GM20431 (cell line): Measurements from ENCODE around the gene RAPGEF4.

Experiments used
- in situ Hi-C: fragments of 300-500 bp; cut with MseI, MboI; formaldehyde crosslinking; loops from one replicate; pipeline ENCODE4 v1.15.0; 2020; ENCODE audit warnings: low sequenced_read_pairs; ENCODE audit not compliant: unreplicated experiment

RAPGEF4 gene

GRCh38 chr2:172735582-172736423 is at the start of gene RAPGEF4:
Gene RAPGEF4, plus strand, starts transcription at chr2:172735845. Its CDS starts 139 bp downstream, at chr2:172735984.
- in situ Hi-C loops = no loop called here

GRCh38 chr2:172693037-172693436 is 42.6 kb upstream of the RAPGEF4 start:
- in situ Hi-C loops = no loop called here

DNA sequence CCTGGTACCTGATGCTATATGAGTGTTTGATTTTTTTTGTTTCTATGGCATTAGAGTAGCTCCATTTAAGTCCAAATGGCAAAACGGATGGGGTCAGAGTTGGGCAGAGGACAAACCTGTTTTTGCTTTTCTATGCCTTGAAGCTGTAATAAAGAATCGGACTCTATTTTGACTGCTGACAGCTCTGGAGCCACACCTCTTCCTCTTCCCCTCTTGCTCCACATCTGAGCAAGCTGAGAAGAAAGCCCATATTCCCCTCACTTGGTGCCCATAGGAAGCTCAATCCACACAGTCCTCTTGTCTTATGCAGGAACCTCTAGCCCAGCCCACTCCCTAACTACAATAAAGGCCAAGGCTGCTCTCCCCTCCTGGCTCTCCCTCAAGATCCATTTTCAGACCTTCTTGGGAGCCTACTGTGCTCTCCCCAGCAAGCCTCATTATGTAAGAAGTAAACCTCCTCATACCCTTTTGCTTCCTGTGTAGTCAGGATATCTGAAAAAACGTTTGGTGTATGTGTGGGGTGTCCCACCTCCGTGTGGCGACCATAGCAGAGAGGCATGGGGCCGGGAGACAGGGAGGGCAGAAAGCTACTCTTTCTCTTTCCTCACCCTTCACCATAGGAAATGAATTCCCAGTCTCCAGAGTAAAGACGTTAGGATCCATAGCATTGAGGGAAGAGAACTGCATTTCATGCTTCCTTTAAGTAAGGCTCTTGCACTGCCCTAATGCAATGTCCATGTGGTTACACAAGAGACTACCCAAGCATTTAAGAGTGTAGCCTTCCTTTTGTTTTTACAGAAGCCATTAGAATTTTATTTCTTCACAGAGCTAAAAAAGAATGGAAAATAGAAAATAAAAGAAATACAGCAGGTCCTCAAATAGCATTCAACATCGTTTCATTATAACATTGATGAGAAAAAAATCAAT is 41.9 kb upstream of the RAPGEF4 start:
- in situ Hi-C loops = no loop called here

GRCh38 chr2:172697296-172697695 is 38.3 kb upstream of the RAPGEF4 start:
- in situ Hi-C loops = no loop called here

DNA sequence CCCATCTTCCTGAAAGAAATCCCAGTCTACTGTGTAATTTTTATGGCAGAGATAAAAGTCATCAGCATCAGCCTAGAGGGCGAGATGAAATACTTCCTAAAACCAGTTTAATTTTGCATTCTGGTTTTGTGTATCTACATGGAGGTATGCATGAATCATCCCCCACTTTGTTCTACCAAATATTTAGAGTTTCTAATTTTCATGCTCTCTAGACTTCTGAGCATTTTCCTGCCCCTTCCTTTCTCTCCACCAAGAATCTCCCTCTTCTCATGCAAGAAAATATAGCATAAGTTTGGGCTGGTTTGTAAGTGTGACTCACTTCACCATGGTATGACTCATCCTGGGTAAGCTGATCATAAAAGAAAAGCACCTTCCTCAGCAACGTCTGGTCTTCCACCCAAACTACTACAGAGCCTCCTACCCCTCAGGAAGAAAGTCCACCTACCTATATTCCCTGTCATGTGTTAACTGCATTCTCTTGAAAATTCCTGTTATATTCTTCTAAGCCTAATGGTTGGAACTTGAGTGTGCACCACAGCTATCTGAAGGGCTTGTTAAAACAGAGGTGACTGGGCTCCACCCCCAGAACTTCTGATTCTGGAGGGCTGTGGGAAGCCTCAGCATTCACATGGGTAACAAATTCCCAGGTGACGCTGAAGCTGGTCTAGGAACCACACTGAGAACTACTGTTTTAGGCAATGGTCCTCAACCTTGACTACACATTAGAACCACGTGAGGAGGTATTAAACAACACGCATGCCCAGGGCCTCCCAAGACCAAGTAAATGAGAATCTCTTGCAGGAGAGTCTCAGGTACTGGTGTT is 37.4 kb upstream of the RAPGEF4 start:
- in situ Hi-C loops = no loop called here

DNA sequence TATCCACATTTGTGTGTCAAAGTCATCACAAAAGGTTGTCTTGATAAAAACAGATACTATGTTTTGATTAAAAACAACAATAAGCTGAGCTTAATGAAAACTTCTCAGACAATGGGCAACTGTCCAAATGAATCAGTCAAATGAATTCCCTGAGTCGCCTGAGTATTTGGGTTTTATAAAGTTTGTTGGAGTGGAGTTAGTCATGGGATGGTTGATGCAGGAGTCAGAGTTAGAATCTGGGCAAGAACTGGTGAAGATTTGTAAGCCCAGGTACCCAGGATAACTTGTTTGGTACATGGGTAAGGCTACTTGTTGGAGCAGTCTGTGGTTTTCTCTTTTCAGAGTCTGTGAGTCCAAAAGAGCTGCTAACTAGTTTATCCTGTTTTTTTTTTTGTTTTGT is 34.4 kb upstream of the RAPGEF4 start:
- in situ Hi-C loops = no loop called here

DNA sequence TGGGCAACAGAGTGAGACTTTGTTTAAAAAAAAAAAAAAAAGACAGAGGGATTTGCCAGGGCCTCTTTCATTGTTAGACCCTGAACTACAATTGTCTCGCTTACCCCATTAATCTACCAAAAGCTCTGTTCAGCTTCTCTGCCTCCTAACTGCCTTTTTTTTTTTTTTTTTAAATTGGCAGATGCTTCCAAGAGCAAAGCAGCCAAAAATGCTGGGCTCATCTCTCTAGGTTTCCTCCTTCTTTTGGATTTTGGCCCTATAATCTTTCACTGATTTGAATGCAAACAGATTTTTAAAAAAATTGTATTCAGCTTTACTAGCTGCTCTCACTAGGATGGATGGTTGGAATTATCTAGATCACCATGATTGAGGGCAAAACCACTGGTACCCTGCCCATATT is 33.2 kb upstream of the RAPGEF4 start:
- in situ Hi-C loops = no loop called here

GRCh38 chr2:172704072-172704936 is 31.3 kb upstream of the RAPGEF4 start:
- in situ Hi-C loops = no loop called here

DNA sequence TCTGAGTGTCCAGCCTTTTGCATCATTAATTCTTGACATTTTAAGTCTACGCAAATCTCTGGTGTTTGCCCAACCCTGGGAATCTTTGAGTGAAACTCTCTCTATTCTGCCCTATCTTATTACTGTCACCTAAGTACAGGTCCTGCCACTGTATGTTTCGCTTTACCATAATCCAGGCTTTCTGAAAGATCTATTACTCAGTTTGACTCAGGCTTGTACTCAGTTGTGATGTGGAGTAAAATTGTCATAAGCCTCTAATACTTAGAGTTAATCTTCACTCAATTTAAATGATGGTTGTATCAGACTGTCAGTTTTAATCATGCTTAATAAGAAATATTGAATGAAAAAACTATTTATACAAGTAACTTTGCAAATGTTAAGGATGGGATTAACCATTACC is 30.3 kb upstream of the RAPGEF4 start:
- in situ Hi-C loops = no loop called here

- in situ Hi-C loops = no loop called here
Measured at GRCh38 chr2:172708247-172708646, 27.4 kb upstream of the RAPGEF4 start.

DNA sequence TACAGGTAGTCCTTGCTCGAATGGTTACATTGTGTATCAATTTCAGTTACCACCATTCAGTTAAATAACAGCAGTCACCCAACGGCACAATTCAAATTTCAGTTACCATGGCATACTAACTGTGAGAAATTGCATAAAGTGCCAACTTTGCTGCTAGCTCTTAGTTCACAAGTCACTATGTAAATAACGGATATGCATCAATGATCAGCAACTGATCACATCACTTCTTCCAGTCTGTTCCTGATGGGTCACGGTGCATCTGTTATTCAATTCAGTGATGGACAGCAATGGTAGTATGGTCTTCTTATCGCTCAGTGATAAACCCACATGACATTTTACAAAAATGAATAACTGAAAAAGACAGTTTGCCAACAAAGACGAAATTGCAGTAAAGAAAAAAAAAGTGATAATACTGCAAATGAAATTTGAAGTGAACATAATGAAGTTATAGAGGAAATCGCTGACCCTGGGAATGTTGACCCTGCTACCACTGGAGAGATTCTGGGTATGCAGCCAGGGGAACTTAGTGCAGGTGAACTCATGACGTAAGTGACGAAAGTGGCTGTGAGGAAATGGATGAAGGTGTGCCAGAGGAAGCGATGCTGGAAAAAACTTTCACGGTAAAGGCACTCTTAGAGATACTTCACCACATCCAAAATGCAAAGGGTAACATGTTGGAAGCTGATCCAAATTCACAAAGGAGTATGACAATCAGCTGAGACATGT is 25.9 kb upstream of the RAPGEF4 start:
- in situ Hi-C loops = no loop called here

- in situ Hi-C loops = no loop called here
Measured at GRCh38 chr2:172710584-172711047, 25.0 kb upstream of the RAPGEF4 start.

- in situ Hi-C loops = no loop called here
Measured at GRCh38 chr2:172711110-172711509, 24.5 kb upstream of the RAPGEF4 start.

DNA sequence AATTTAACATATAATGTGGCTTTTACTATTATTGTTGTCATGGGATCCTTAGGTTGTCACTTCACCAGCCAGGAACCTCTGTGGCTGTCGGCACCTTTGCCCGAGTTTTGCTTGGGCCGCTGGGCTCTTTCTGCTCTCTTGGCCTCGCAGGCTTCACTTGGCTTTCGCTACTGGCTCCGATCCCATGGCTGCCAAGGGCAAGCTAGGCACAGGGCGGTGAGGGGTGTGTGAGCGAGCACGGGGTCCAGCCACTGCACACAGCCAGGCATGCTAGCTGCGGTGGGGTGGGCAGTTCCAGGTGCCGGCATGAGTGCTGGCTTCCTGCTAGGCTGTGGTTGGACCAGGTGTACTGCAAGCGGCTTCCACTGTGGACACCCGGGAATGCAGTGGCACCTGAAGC is 23.4 kb upstream of the RAPGEF4 start:
- in situ Hi-C loops = no loop called here

DNA sequence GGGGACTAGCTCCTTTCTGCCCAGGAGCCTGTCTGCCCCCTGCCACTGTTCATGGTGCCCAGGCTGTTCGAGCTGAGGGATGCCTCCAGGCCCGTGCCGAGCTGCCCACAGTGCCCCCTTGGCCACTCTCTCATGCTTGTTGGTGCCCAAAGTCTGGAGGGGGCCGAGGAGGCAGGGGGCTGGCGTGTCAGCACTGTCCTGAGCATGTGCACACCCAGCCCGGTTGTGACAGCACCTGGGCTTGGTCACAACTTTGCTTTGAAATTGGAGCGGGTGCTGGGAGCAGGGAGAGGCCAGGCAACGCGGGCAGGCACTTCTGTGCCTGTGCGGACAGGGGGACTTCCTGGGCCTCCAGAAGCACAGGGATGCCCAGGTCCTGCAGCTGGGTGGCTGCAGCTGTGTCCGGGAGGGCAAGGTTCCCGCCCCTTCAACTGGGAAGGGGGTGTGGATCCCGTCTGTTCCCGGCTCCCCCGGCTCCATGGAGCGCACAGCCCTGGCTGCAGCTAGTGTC is 22.2 kb upstream of the RAPGEF4 start:
- in situ Hi-C loops = no loop called here

DNA sequence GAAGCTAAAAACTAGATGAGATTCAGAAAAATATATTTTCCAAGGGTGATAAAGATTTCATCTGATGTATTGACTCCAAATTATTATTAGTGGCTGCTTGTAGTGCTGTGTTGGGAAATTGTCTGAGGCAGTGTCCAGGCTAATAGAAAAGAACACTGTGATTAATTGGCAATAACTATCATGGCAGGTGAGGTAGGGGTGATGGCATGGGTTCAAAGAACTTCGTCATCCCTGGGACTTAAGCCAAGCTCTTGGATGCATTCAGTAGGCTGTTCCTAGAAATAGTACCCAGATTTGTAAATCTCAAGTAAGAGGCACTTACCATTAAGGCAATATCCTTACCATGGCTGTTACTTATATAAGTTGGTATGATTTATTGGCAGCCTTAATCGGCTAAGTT is 13.2 kb upstream of the RAPGEF4 start:
- in situ Hi-C loops = no loop called here

- in situ Hi-C loops = no loop called here
Measured at GRCh38 chr2:172723286-172723685, 12.4 kb upstream of the RAPGEF4 start.

DNA sequence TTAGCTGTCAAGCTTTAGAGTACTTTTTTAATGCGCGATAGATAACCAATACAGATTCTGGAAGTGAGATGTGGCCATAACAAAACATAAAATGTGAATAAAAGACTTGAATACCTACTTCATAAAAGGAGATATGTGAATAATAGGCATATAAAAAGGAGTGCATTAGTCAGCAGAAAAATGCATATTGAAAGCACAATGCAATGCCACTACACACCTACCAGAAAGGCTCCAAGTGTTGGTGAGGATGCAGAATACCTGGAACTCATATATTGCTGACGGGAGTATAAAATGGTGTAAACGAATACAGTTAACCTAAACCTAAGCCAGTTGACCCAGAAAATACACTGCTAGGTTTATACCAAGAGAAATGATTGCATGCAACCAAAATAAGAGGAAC is 10.9 kb upstream of the RAPGEF4 start:
- in situ Hi-C loops = no loop called here
